ENCODE data around the gene XYLT2. TPM values are rescaled to one million over a fixed set of nuclear protein-coding genes. Genes with fewer than 3 reads are reported as not detected.

XYLT2 gene
- total and polyA plus RNA-seq, 2 donors (not counting 3 experiments of a cell fraction or from before 2014, with no cell fraction given): 19.1 to 26.6 TPM

GRCh38 chr17:50352693-50353599 lies 7.0 kb downstream of the XYLT2 start:
- BruUV-seq (replicated peaks): no TSS peak
- Histone ChIP-seq H3K27me3 (ENCODE audit: control insufficient read depth in 2 of 2, insufficient read depth in 2 of 2, low read length in 2 of 2) (no peaks in the 10 kb centered on the region), H3K4me2 (ENCODE audit: insufficient read depth, low read length) (no peak overlapping the region), H3K4me1 (ENCODE audit: control insufficient read depth, extremely low read depth, insufficient read depth, low read length) (peaks cover 10% of the 10 kb centered on the region), H4K20me1 (replicated peaks; ENCODE audit: control insufficient read depth, extremely low read depth, insufficient read depth, low read length) (no peaks in the 10 kb centered on the region), H2AFZ (ENCODE audit: low read depth, low read length) (no peak overlapping the region), H3K9me3 (replicated peaks; ENCODE audit: control insufficient read depth, insufficient read depth, low read length) (no peaks in the 10 kb centered on the region), H3K36me3 (ENCODE audit: control insufficient read depth in 2 of 2, extremely low read depth in 1 of 2, insufficient read depth in 2 of 2, low read length in 2 of 2) (peaks cover 3 to 30% of the 10 kb centered on the region in 2 experiments), H3K27ac (ENCODE audit: insufficient read depth, low read depth, low read length) (no peak overlapping the region), H3K4me3 (replicated peaks in 1 of 3; ENCODE audit: insufficient read depth in 1 of 3, low read depth in 1 of 3, low read length in 3 of 3) (no peak overlapping the region), H3K79me2 (ENCODE audit: control insufficient read depth, insufficient read depth, low read length) (peaks cover 5% of the 10 kb centered on the region), H3K9me1 (replicated peaks; ENCODE audit: control insufficient read depth, extremely low read depth, insufficient read depth, low read length) (no peaks in the 10 kb centered on the region), H3K9ac (replicated peaks; ENCODE audit: extremely low read depth, insufficient read depth, low read length) (no peak overlapping the region)
- no peak for DNase-seq (ENCODE audit: low read depth, low spot score)
- dilution Hi-C loops (cut with MboI; ENCODE audit: extremely low pct_ligation_motif_present, low sequenced_read_pairs) (no loop called here), intact Hi-C loops (cut with micrococcal nuclease) (no loop called here)
- ChIA-PET CTCF (interaction anchor here (0.7 to 2.0 kb wide), 2 partner anchors 9 to 16 kb away, joined by 3 to 11 read pairs; no protein-coding TSS in a partner anchor), POLR2A (no interaction called here)
- no peak for TF ChIP-seq JUN (IDR thresholded peaks at IDR 0.05; ENCODE audit: borderline replicate concordance, insufficient read depth, insufficient read length, low read depth)
- TF ChIP-seq MAX (IDR thresholded peaks at IDR 0.05; ENCODE audit: insufficient read depth, insufficient read length): no peak
- TF ChIP-seq MYC (IDR thresholded peaks at IDR 0.05; ENCODE audit: low read depth, low read length): no peak
- no peak for TF ChIP-seq FOS (IDR thresholded peaks at IDR 0.05; ENCODE audit: borderline replicate concordance, insufficient read depth, low read length)
- TF ChIP-seq POLR2A (IDR thresholded peaks at IDR 0.05; ENCODE audit: low read depth, low read length): no peak
- no peak for TF ChIP-seq POLR2AphosphoS5 (IDR thresholded peaks at IDR 0.05; ENCODE audit: insufficient read depth, low read depth, low read length)
- TF ChIP-seq CTCF (IDR thresholded peaks at IDR 0.05; ENCODE audit: extremely low read depth in 1 of 2, insufficient read depth in 1 of 2, low read depth in 1 of 2, low read length in 2 of 2): no peak
- TF ChIP-seq GATA2 (IDR thresholded peaks at IDR 0.05; ENCODE audit: insufficient read depth, insufficient read length, low read depth, low read length): no peak
- TF ChIP-seq EZH2 (IDR thresholded peaks at IDR 0.05; ENCODE audit: borderline replicate concordance, low read depth, low read length, severe bottlenecking): no peak
- FAIRE-seq: no peak
